Activated naive CD4-positive, alpha-beta T cell (primary cell): Measurements from ENCODE around the gene MPEG1.

Source experiments
- DNase-seq, 4 experiments: peaks; one replicate each; lab custom pipeline; 2025; lab: John Stamatoyannopoulos, UW

MPEG1 gene

GRCh38 chr11:59212744-59213631 is at the start of gene MPEG1:
Gene MPEG1, minus strand, starts transcription at chr11:59212927. Its CDS starts 62 bp downstream, at chr11:59212865.
- DNase-seq: no peak

GRCh38 chr11:59262177-59262818 is 49.6 kb upstream of the MPEG1 start:
- no peak for DNase-seq

- DNase-seq: no peak
These were observed 48.4 kb upstream of the MPEG1 start for GRCh38 chr11:59261150-59261549.

GRCh38 chr11:59259867-59260475 is 47.2 kb upstream of the MPEG1 start:
- no peak for DNase-seq

GRCh38 chr11:59259047-59259446 is 46.3 kb upstream of the MPEG1 start:
- no peak for DNase-seq

GRCh38 chr11:59255281-59255680 is 42.6 kb upstream of the MPEG1 start:
- DNase-seq: no peak

GRCh38 chr11:59254286-59254685 is 41.6 kb upstream of the MPEG1 start:
- DNase-seq: no peak

GRCh38 chr11:59253001-59253400 is 40.3 kb upstream of the MPEG1 start:
- no peak for DNase-seq

- DNase-seq: no peak
These were observed 36.8 kb upstream of the MPEG1 start for GRCh38 chr11:59249535-59249934.

- DNase-seq: no peak
These were observed 35.0 kb upstream of the MPEG1 start for GRCh38 chr11:59247531-59248227.

- no peak for DNase-seq
These were observed 30.9 kb upstream of the MPEG1 start for GRCh38 chr11:59243633-59244032.

- DNase-seq: no peak
These were observed 27.6 kb upstream of the MPEG1 start for GRCh38 chr11:59240322-59240721.

- DNase-seq: no peak
These were observed 13.7 kb upstream of the MPEG1 start for GRCh38 chr11:59226396-59226795.

GRCh38 chr11:59225017-59225416 is 12.3 kb upstream of the MPEG1 start:
- DNase-seq: no peak

GRCh38 chr11:59224351-59224928 is 11.7 kb upstream of the MPEG1 start:
- DNase-seq: no peak

GRCh38 chr11:59223611-59224010 is 10.9 kb upstream of the MPEG1 start:
- no peak for DNase-seq

- DNase-seq: no peak
These were observed 10.4 kb upstream of the MPEG1 start for GRCh38 chr11:59223177-59223576.

- no peak for DNase-seq
These were observed 9.8 kb upstream of the MPEG1 start for GRCh38 chr11:59222464-59223060.

- DNase-seq: no peak
These were observed 8.7 kb upstream of the MPEG1 start for GRCh38 chr11:59221441-59221840.

- no peak for DNase-seq
These were observed 7.1 kb upstream of the MPEG1 start for GRCh38 chr11:59219836-59220235.

- DNase-seq: no peak
These were observed 6.2 kb upstream of the MPEG1 start for GRCh38 chr11:59218893-59219292.

GRCh38 chr11:59218319-59218718 is 5.6 kb upstream of the MPEG1 start:
- no peak for DNase-seq
